ENCODE data around the gene C2CD2.

The C2CD2 gene

DNA sequence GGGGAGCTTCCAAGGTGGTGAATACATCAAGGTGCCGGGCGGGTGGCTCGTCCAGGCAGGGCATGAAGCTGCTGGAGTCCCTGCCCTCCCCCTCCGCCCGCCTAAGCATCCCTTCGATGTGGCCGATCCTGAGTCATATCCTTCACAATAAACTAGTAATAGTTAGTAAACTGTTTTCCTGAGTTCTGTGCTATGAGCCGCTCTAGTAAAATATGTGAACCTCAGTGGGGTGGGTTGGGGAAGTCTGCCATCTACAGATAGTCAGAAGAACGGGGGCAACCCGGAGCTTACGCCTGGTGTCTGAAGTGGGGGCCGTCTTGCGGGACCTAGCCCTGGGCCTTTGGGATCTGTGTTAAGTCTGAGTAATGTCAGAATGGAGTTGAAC lies 21.6 kb downstream of the C2CD2 start:
- DNase-seq (ENCODE audit: low spot score), result no peak

DNA sequence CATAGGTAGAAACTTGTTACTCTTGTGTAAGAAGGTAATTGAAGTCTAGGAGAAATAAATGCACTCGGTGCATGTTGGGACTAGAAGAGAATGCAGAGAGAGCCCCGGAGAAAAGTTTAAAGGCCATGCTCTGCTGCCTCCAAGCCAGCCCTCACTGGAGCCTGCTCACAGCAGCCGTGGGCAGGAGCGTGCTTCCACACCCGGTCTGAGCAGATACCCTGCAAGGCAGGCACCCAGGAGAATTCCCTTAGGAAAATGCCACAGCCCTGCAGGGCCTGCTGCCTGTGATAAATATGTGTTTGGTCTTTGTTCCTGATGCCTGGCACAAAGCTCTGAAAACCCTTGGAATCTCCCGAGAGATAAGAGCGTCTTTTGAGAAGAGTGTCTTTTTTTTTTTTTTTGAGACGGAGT lies 22.8 kb downstream of the C2CD2 start:
- DNase-seq (ENCODE audit: low spot score), result no peak

DNA sequence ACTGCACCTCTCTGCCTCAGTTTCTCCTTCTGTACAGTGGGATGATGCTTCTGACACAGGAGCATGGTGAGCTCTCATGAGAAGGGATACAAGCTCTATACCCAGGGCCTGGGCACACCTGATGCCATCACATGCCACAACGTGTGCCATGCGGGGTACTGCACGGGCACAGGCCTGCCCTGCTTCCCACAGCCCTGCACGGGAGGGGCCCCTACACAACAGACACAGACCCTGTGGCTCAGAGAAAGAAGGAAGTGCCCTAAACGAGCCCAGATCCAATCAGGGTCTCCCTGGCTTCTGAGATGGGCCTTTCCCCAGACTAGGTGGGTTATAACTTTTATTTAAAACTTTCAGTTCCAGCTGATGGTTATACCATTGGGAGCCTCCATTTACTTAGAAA lies 24.6 kb downstream of the C2CD2 start:
- DNase-seq (ENCODE audit: low spot score), result no peak

GRCh38 chr21:41928621-41929220 lies 25.1 kb downstream of the C2CD2 start:
- no peak for DNase-seq (ENCODE audit: low spot score)

DNA sequence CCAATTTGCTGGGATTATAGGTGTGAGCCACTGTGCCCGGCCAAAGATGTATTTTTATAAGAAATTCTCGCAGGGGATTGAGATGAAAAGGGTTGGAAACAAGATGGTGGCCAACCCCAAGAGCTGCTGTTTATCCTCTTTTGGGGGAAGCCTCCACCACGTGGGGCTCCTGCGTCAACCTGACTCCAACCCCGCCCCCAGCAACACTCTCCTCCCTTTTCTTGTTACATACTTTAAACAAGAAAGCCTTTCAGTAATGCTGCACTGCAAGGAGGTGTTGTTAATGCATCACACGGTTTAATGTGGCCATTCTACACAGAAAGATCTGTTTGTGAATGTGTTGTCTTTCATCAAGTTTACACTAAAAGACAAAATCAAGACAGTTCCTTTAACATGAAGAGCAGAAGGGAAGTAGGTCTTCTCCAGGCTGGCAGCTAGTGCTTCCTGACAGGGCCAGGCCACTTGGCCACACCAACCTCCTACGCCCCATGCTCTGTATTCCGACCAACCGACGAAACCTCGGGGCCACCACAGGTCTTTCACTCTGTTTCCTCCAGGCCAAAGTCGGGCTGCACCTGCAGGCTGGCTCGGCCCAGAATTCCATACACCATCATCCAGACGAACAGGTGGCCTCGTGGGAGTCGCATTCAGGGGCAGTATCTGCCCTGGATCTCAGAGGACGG lies 25.9 kb downstream of the C2CD2 start:
- DNase-seq (ENCODE audit: low spot score), result no peak

DNA sequence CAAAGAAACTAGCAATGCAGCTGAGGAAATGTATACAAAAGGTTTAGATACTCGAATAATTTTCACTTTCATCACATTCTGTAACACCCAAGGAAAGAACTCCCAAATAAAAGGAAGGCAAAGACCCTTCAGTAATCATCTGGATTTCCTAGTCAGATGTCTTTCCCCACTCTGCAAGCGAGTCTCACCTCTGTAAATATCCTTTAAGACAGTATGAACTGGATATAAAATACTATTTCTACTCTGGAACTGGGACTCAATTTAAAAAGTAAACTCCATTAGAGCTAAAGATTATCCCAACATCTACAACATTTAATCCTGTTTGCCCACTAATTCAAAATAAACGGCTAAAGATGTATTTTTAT lies 27.0 kb downstream of the C2CD2 start:
- DNase-seq (ENCODE audit: low spot score), result no peak

- no peak for DNase-seq (ENCODE audit: low spot score)
Observed at GRCh38 chr21:41926117-41926806, 27.6 kb downstream of the C2CD2 start.

DNA sequence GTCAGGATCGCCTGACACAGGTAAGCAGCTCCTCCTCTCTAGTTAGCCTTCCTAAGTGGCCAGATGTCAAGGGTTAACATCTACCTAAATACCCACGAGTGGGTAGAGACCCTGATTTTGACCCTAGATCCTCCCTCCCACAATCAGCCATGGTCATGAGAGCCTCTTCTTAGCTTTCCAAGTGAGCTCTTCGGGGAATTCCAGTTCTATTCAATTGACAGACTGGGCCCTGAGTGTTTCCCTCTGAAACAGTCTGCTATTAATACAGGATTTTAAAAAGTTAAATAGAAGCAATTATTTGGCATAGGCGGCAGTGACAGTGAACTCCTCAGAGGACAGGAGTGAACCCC lies 28.1 kb downstream of the C2CD2 start:
- no peak for DNase-seq (ENCODE audit: low spot score)

GRCh38 chr21:41924368-41924754 lies 29.5 kb downstream of the C2CD2 start:
- no peak for DNase-seq (ENCODE audit: low spot score)

DNA sequence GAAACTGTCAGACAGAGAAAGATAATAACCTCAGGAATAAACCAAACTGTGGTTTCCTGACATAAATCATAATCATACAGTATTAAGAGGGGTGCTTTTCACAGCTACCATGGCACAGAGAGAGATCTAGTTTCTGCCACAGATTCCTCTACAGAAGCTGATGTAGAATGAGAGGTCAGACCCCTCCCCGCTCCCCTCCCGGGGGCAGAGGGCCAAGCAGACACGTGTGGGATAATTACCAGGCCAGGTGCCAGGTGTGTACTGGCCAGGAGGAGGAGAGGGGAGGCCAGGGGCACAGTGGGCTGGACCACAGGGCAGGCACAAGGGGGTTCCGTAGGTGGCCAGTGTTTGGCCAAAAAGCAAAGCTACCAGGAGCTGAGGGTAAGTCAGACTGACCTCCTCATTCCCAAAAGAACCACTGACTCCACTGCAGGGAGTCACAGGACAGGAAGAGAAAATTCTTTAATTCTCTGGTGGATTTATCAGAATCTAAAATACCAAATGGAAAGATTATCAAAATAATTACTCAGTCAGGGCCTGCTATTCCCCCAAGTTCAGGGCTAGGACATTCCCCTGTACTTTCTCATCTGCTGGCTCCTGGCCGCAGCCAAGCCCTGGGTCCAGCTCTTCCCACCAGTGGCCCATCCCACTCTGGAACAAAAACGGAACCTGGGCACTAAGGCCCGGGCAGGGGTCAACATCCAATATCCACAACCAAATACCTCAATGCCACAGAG lies 30.0 kb downstream of the C2CD2 start:
- DNase-seq (ENCODE audit: low spot score), result no peak

GRCh38 chr21:41923186-41923585 lies 30.6 kb downstream of the C2CD2 start:
- no peak for DNase-seq (ENCODE audit: low spot score)

DNA sequence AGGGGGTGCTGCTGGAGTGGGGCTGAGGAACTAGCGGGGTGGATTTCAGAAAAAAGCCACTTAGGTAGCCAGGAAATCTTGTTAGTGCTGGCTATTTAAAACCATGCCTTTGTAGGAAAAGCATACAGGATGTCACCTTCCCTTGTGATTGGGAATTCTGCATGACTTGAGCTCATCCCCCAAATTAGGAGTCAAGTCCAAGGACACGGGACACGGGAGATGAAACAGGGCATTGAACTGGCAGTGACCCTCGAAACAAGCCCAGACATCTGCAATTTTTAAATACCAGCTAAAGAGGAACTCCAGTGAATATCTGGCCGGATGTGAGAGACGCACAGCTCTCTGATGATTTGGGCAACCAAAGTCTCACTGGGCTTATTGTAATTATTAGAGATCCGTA lies 32.8 kb downstream of the C2CD2 start:
- no peak for DNase-seq (ENCODE audit: low spot score)

DNA sequence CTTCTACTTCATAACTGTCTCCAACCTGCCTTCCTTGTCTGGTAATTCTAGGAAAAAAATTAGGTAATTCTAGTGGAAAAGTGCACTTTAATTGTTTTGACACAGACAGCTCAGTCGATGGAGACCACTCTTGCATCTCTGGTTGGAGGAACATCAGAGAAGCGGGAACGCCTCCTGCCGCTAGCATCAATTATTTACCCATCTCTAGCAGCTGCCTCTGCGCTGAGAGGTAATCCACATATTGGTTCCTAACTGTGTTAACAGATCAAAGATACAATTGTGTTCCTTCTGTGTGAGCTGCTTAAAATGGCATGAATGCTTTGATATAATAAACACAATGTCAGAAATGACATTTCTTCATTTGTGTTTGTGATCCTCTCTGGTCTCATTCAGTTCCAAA lies 33.3 kb downstream of the C2CD2 start:
- no peak for DNase-seq (ENCODE audit: low spot score)

GRCh38 chr21:41919666-41920398 lies 34.0 kb downstream of the C2CD2 start:
- no peak for DNase-seq (ENCODE audit: low spot score)

GRCh38 chr21:41918561-41919358 lies 35.1 kb downstream of the C2CD2 start:
- no peak for DNase-seq (ENCODE audit: low spot score)

DNA sequence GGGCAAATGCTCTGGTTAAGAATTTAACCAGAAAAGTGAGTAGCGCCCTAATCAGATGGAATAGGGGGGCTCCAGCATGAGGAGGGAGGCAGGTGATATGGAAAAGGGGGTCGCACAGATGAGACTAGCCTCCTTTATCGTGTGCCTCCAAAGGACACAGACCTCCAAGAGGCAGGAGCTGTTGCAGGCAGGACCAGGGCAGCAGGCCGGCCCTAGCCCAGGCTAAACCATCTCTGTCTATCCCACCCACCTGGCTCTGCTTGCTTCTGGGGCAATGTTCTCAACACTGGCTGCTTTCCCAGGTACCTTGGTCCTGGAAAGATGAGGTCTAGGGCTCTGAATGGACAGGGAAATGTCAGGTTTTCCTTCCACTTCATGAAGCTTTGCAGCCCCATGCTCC lies 36.3 kb downstream of the C2CD2 start:
- DNase-seq (ENCODE audit: low spot score), result no peak

- no peak for DNase-seq (ENCODE audit: low spot score)
Observed at GRCh38 chr21:41916888-41917433, 36.9 kb downstream of the C2CD2 start.

DNA sequence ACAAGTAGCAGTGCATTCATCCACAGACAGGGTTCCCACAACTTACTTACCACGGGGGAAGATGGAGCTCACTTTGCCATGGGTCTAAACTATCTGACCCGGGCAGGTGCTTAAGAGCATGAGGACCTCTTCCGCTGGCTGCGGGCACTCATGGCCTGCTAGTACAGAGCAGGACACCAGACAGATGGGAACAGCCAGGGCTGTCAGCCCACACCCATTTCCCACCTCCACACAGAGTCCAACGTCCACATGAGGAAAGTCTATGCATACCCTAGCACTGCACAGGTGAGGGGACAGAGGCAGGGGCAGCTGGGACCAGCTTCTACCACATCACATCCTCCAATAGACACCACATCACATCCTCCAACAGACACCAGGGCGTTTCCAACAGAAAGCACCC lies 38.9 kb downstream of the C2CD2 start:
- no peak for DNase-seq (ENCODE audit: low spot score)

DNA sequence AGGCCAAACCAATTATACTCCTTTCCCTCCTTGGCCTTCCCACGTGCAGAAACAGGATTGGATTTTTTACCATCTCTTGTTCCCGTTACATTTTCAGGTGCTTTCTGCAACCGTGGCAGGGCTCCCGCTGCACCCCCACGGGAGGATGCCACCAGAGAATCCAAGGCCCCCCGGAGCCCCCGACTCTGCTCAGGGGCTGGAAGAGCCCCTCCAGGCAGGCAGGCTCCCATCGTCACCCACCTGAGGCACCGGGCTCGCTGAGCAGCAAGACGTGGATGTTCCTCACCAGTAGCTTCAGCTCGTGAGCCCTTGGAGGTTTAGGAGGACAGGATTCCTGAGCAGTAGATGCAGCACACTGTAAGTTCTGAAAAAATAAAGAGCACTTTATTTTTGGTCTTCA lies 39.5 kb downstream of the C2CD2 start:
- DNase-seq (ENCODE audit: low spot score), result no peak

- DNase-seq (ENCODE audit: low spot score), result no peak
Observed at GRCh38 chr21:41913230-41913629, 40.6 kb downstream of the C2CD2 start.

DNA sequence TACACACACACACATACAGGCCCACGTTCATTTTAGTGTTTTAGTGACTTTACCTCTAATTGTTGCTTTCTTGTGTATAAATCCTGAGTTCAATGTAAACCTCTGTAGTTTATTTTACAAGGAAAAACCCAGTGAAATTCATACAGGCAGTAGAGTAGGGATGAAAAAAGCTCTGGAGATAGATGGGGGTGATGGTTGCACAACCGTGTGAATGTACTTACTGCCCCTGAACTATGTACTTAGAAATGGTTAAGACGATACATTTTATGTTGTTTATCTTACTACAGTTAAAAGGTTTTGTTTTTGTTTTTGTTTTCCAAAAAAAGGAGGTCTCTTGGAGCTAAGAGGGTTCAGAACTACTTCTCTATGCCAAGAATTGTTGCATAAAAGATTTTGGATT lies 45.0 kb downstream of the C2CD2 start:
- no peak for DNase-seq (ENCODE audit: low spot score)

All from putamen (tissue), 1 donor.